ENCODE results near the gene ITGB6. TPM values are rescaled to one million over a fixed set of nuclear protein-coding genes. Genes with fewer than 3 reads are reported as not detected.

Gene ITGB6
- total and polyA plus RNA-seq, 2 of the 8 experiments (the other 6 are each of a cell fraction or from before 2014, with no cell fraction given), result not detected

GRCh38 chr2:160197587-160197986, 2.5 kb downstream of the ITGB6 start (continued):
- TF ChIP-seq USF2 (IDR thresholded peaks at IDR 0.05; ENCODE audit: low read length) (no peak), MAFK (IDR thresholded peaks at IDR 0.05; ENCODE audit: low read depth, low read length) (no peak), RXRA (IDR thresholded peaks at IDR 0.05; ENCODE audit: insufficient read depth, low read depth, low read length) (no peak), RFX5 (IDR thresholded peaks at IDR 0.05; ENCODE audit: borderline replicate concordance, low read depth, low read length) (no peak), KDM1A (IDR thresholded peaks at IDR 0.05; ENCODE audit: borderline replicate concordance, low read length) (no peak)

Measured in H1 (cell line).